K562 (cell line): ENCODE measurements around the gene HECW1. TPM values are rescaled to one million over a fixed set of nuclear protein-coding genes. Genes with fewer than 3 reads are reported as not detected.

Source experiments
- ASH1L ChIP-seq: fragments of 450-650 bp; IDR thresholded peaks from 2 replicates; pipeline ENCODE4 v1.6.1; 2018; ENCODE audit warnings: borderline replicate concordance, mild to moderate bottlenecking, low read depth; ENCODE audit not compliant: partially characterized antibody
- BHLHE40 ChIP-seq: IDR thresholded peaks from 2 replicates; pipeline ENCODE4 v1.6.1; 2011; ENCODE audit warnings: low read length, improper control_type of control experiment
- CBX3 ChIP-seq, 2 experiments: IDR thresholded peaks; 1 replicate in 1 of 2; 2 replicates in 1 of 2; pipeline ENCODE4 v1.6.1; 2012; ENCODE audit warnings: inconsistent platforms in 2 of 2, low read length in 2 of 2, borderline replicate concordance in 1 of 2, control low read depth in 1 of 2
- CEBPG ChIP-seq, 3 experiments: fragments of 200-800 bp in 1 of 3; sonication (Bioruptor generic) in 1 of 3; sonication (generic) in 1 of 3; formaldehyde crosslinking in 1 of 3; IDR thresholded peaks in 2 of 3; conservative IDR thresholded peaks in 1 of 3; 2 replicates each; pipeline versions ENCODE4 v1.6.1 to v1.8.0; 2016 to 2022; ENCODE audit warnings: missing compliant biosample characterization in 2 of 3, missing genetic modification characterization in 2 of 3, mild to moderate bottlenecking in 1 of 3, missing genetic modification reagents in 1 of 3
- CHD4 ChIP-seq: fragments of 200-600 bp; sonication (generic); IDR thresholded peaks from 3 replicates; pipeline ENCODE4 v1.6.1; 2012; ENCODE audit warnings: low read depth, mild to moderate bottlenecking, mixed read lengths, low read length, inconsistent platforms; ENCODE audit not compliant: insufficient read depth, insufficient replicate concordance, poor library complexity, severe bottlenecking
- KLF13 ChIP-seq: fragments of 450-650 bp; IDR thresholded peaks from 2 replicates; pipeline ENCODE4 v1.6.1; 2016; ENCODE audit warnings: missing genetic modification characterization, low read depth, mild to moderate bottlenecking, missing compliant biosample characterization, moderate library complexity, borderline replicate concordance
- MBD2 ChIP-seq: sonication (generic); IDR thresholded peaks from 2 replicates; pipeline ENCODE4 v1.6.1; 2016; ENCODE audit warnings: low read depth, borderline replicate concordance
- NFRKB ChIP-seq: fragments of 450-650 bp; IDR thresholded peaks from 2 replicates; pipeline ENCODE4 v1.6.1; 2016; ENCODE audit warnings: low read depth
- SMAD1 ChIP-seq: fragments of 150-350 bp; IDR thresholded peaks from 2 replicates; pipeline ENCODE4 v1.6.1; 2014; ENCODE audit warnings: low read length, low read depth; ENCODE audit not compliant: partially characterized antibody
- ZNF146 ChIP-seq: IDR thresholded peaks from one replicate; pipeline ENCODE4 v1.6.1; 2018; ENCODE audit warnings: missing compliant biosample characterization; ENCODE audit not compliant: unreplicated experiment
- polyA plus RNA-seq, 8 experiments: library from polyadenylated mRNA; depleted of rRNA in 4 of 8; stranded (reverse) in 5 of 8; unstranded in 3 of 8; fragments of >200 nt; fragmentation: Nextera tagmentation in 2 of 8; fragmentation: Illumina TruSeq in 1 of 8; extraction: Ambion mirVana in 2 of 8; extraction: Trizol in 1 of 8; gene quantifications; 2 replicates each; pipeline versions ENCODE4 v1.2.1 to v1.2.3, GENCODE V29; 2011 to 2014; ENCODE audit warnings: inconsistent platforms in 1 of 8, missing spikeins in 1 of 8
- total RNA-seq, 7 experiments: library from RNA; depleted of rRNA in 6 of 7; stranded (reverse); fragments of >200 nt in 6 of 7; fragmentation: Illumina TruSeq in 2 of 7; extraction: Trizol in 2 of 7; gene quantifications; 2 replicates each; pipeline versions ENCODE4 v1.2.1 to v1.2.3, GENCODE V29; 2011 to 2021; ENCODE audit warnings: low replicate concordance in 1 of 7
- TF ChIP-seq, protein P1 (sequence below): sonication (generic); formaldehyde crosslinking; IDR thresholded peaks from 2 replicates; pipeline ENCODE4 v1.8.0; 2022; ENCODE audit warnings: missing genetic modification reagents, mild to moderate bottlenecking, borderline replicate concordance
- TF ChIP-seq, protein P2 (sequence below): fragments of 250-450 bp; sonication (Bioruptor Pico); IDR thresholded peaks from 2 replicates; pipeline ENCODE4 v1.4.0; 2020
- TF ChIP-seq, protein P3 (sequence below): sonication (generic); formaldehyde crosslinking; IDR thresholded peaks from 2 replicates; pipeline ENCODE4 v1.8.0; 2023; ENCODE audit warnings: missing genetic modification reagents, mild to moderate bottlenecking, borderline replicate concordance
- TF ChIP-seq, protein P4 (sequence below): IDR thresholded peaks from 2 replicates; pipeline ENCODE4 v1.6.1; 2011; ENCODE audit not compliant: insufficient read length; ENCODE audit errors: extremely low read depth
- TF ChIP-seq, protein P5 (sequence below): sonication (generic); formaldehyde crosslinking; IDR thresholded peaks from 2 replicates; pipeline ENCODE4 v1.8.1; 2023; ENCODE audit warnings: mild to moderate bottlenecking, missing genetic modification reagents

Gene HECW1
- total and polyA plus RNA-seq, 9 of the 15 experiments (the other 6 are each of a cell fraction or from before 2014, with no cell fraction given) = 0.07 to 0.31 (median 0.13) TPM; not detected in 4

DNA sequence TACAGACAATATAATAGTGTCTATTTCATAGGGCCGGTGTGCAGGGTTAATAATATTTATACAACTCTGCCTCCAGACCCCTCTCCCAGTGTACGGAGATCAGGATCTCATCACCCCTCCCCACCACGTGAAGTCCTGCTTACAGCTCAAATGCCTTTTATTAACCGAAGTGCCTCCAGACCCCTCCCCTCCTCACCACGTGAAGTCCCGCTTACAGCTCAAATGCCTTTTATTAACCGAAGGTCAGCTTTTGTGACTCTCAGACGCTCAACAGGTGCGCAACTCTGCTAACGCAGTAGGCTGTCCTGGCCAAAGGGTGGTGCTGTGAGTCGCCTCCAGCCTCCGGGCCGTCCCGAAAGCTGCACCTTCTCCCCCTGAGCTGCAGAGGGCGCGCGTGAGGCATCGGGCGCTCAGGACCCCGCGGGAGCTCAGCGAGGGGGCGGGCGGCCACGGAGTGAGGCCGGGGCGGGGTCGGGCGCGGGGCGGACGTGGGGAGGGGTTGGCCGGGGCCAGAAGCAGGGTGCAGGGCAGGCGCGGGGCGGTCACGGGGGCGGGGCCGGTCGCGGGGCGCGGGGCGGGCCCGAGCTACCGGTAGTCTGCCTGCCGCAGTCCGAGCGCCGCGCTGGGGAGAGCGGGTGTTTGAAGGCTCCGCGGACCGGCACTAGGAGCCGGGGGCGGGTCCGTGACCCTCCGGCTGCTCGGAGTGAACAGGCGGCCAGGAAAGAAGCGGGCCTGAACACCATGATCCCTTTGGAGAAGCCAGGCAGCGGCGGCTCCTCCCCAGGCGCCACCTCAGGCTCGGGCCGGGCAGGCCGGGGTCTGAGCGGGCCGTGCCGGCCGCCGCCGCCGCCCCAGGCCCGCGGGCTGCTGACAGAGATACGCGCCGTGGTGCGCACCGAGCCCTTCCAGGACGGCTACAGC lies 470.3 kb downstream of the HECW1 start, which contains the start of gene STK17A (continued):
- TF ChIP-seq, protein P1, sequence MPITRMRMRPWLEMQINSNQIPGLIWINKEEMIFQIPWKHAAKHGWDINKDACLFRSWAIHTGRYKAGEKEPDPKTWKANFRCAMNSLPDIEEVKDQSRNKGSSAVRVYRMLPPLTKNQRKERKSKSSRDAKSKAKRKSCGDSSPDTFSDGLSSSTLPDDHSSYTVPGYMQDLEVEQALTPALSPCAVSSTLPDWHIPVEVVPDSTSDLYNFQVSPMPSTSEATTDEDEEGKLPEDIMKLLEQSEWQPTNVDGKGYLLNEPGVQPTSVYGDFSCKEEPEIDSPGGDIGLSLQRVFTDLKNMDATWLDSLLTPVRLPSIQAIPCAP (CRISPR knock-in tag) = no peak
- no peak for TF ChIP-seq NFRKB
- TF ChIP-seq KLF13 (tag) = 0 out of 2 replicates have a peak, but pooled peaks have one; percentile 11
- peak; percentile 14; the same call in 1 of the 2 replicates for TF ChIP-seq BHLHE40
- TF ChIP-seq, protein P2, sequence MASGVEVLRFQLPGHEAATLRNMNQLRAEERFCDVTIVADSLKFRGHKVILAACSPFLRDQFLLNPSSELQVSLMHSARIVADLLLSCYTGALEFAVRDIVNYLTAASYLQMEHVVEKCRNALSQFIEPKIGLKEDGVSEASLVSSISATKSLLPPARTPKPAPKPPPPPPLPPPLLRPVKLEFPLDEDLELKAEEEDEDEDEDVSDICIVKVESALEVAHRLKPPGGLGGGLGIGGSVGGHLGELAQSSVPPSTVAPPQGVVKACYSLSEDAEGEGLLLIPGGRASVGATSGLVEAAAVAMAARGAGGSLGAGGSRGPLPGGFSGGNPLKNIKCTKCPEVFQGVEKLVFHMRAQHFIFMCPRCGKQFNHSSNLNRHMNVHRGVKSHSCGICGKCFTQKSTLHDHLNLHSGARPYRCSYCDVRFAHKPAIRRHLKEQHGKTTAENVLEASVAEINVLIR (CRISPR knock-in tag) = no peak
- no peak for TF ChIP-seq ASH1L
- TF ChIP-seq CEBPG (CRISPR knock-in tag; IDR thresholded peaks at IDR 0.05) = no peak
- no peak for TF ChIP-seq CEBPG (tag; conservative IDR thresholded peaks at IDR 0.05 in 1 of 2, IDR thresholded peaks at IDR 0.05 in 1 of 2)
- peak in 1 of 2 experiments; percentile 51; a peak in 1 of 3 replicates for TF ChIP-seq CBX3 (IDR thresholded peaks at IDR 0.05; ENCODE audit: borderline replicate concordance in 1 of 2, low read length in 2 of 2)
- TF ChIP-seq, protein P3, sequence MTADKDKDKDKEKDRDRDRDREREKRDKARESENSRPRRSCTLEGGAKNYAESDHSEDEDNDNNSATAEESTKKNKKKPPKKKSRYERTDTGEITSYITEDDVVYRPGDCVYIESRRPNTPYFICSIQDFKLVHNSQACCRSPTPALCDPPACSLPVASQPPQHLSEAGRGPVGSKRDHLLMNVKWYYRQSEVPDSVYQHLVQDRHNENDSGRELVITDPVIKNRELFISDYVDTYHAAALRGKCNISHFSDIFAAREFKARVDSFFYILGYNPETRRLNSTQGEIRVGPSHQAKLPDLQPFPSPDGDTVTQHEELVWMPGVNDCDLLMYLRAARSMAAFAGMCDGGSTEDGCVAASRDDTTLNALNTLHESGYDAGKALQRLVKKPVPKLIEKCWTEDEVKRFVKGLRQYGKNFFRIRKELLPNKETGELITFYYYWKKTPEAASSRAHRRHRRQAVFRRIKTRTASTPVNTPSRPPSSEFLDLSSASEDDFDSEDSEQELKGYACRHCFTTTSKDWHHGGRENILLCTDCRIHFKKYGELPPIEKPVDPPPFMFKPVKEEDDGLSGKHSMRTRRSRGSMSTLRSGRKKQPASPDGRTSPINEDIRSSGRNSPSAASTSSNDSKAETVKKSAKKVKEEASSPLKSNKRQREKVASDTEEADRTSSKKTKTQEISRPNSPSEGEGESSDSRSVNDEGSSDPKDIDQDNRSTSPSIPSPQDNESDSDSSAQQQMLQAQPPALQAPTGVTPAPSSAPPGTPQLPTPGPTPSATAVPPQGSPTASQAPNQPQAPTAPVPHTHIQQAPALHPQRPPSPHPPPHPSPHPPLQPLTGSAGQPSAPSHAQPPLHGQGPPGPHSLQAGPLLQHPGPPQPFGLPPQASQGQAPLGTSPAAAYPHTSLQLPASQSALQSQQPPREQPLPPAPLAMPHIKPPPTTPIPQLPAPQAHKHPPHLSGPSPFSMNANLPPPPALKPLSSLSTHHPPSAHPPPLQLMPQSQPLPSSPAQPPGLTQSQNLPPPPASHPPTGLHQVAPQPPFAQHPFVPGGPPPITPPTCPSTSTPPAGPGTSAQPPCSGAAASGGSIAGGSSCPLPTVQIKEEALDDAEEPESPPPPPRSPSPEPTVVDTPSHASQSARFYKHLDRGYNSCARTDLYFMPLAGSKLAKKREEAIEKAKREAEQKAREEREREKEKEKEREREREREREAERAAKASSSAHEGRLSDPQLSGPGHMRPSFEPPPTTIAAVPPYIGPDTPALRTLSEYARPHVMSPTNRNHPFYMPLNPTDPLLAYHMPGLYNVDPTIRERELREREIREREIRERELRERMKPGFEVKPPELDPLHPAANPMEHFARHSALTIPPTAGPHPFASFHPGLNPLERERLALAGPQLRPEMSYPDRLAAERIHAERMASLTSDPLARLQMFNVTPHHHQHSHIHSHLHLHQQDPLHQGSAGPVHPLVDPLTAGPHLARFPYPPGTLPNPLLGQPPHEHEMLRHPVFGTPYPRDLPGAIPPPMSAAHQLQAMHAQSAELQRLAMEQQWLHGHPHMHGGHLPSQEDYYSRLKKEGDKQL = no peak
- TF ChIP-seq CHD4 = no peak
- TF ChIP-seq, protein P4, sequence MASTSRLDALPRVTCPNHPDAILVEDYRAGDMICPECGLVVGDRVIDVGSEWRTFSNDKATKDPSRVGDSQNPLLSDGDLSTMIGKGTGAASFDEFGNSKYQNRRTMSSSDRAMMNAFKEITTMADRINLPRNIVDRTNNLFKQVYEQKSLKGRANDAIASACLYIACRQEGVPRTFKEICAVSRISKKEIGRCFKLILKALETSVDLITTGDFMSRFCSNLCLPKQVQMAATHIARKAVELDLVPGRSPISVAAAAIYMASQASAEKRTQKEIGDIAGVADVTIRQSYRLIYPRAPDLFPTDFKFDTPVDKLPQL = no peak
- no peak for TF ChIP-seq SMAD1
- TF ChIP-seq, protein P5, sequence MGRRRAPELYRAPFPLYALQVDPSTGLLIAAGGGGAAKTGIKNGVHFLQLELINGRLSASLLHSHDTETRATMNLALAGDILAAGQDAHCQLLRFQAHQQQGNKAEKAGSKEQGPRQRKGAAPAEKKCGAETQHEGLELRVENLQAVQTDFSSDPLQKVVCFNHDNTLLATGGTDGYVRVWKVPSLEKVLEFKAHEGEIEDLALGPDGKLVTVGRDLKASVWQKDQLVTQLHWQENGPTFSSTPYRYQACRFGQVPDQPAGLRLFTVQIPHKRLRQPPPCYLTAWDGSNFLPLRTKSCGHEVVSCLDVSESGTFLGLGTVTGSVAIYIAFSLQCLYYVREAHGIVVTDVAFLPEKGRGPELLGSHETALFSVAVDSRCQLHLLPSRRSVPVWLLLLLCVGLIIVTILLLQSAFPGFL (CRISPR knock-in tag) = 0 out of 2 replicates have a peak, but pooled peaks have one; percentile 84
- no peak for TF ChIP-seq ZNF146 (CRISPR knock-in tag)
- peak; percentile 94; the same call in 1 of the 2 replicates for TF ChIP-seq MBD2
